CD14-positive monocyte (primary cell): Measurements from ENCODE around the gene CEP97. TPM values are rescaled to one million over a fixed set of nuclear protein-coding genes. Genes with fewer than 3 reads are reported as not detected.
A peak's percentile ranks its signal among the peaks of the same experiment; 100 is the strongest.

Experiments
- DNase-seq, 3 donors: peaks; one replicate each; pipeline ENCODE4 v3.0.0-alpha.2; 2011 to 2022
- H2AFZ ChIP-seq: 2 replicates; pipeline ENCODE4 v1.6.0; 2012; ENCODE audit warnings: mild to moderate bottlenecking, low read depth, low read length, inconsistent platforms; ENCODE audit not compliant: insufficient read depth, poor library complexity, severe bottlenecking
- H3K27ac ChIP-seq, 2 donors: 1 replicate in 1 of 2; 2 replicates in 1 of 2; pipeline ENCODE4 v1.5.1; 2012 to 2013; ENCODE audit warnings: low read length in 2 of 2, control low read depth in 1 of 2, inconsistent platforms in 1 of 2, low read depth in 1 of 2, mild to moderate bottlenecking in 1 of 2
- H3K27me3 ChIP-seq, 2 donors: one replicate each; pipeline versions ENCODE4 v1.6.0 to v1.6.1; 2011 to 2013; ENCODE audit warnings: low read length in 2 of 2; ENCODE audit not compliant: control insufficient read depth in 2 of 2, insufficient read depth in 2 of 2
- H3K36me3 ChIP-seq, 2 donors: replicated peaks in 1 of 2; 1 replicate in 1 of 2; 2 replicates in 1 of 2; pipeline versions ENCODE4 v1.5.1 to v1.6.1; 2012 to 2013; ENCODE audit warnings: low read length in 2 of 2, control low read depth in 1 of 2, inconsistent platforms in 1 of 2, mild to moderate bottlenecking in 1 of 2; ENCODE audit not compliant: insufficient read depth in 2 of 2, control insufficient read depth in 1 of 2
- H3K4me1 ChIP-seq, 2 donors: 1 replicate in 1 of 2; 2 replicates in 1 of 2; pipeline versions ENCODE4 v1.5.1 to v1.6.1; 2012 to 2013; ENCODE audit warnings: low read length in 2 of 2, control low read depth in 1 of 2, inconsistent platforms in 1 of 2, mild to moderate bottlenecking in 1 of 2, moderate library complexity in 1 of 2; ENCODE audit not compliant: insufficient read depth in 2 of 2, control insufficient read depth in 1 of 2
- H3K4me2 ChIP-seq: replicated peaks from 2 replicates; pipeline ENCODE3; 2012; ENCODE audit warnings: low read length, moderate library complexity, mild to moderate bottlenecking; ENCODE audit not compliant: poor library complexity, severe bottlenecking; ENCODE audit errors: extremely low read depth
- H3K4me3 ChIP-seq, 3 experiments: fragments of 200-600 bp in 1 of 3; sonication (generic) in 1 of 3; replicated peaks in 1 of 3; 1 replicate in 2 of 3; 2 replicates in 1 of 3; pipeline ENCODE4 v1.5.1; 2011 to 2013; ENCODE audit warnings: low read length in 3 of 3, mild to moderate bottlenecking in 3 of 3, control low read depth in 2 of 3, low read depth in 2 of 3, inconsistent platforms in 1 of 3, moderate library complexity in 1 of 3
- H3K79me2 ChIP-seq: 2 replicates; pipeline ENCODE4 v1.6.0; 2012; ENCODE audit warnings: mild to moderate bottlenecking, control low read depth, inconsistent platforms, low read length, moderate library complexity; ENCODE audit not compliant: insufficient read depth
- H3K9ac ChIP-seq: 2 replicates; pipeline ENCODE4 v1.6.0; 2017; ENCODE audit warnings: low read length, mild to moderate bottlenecking; ENCODE audit not compliant: insufficient read depth, poor library complexity, severe bottlenecking
- H3K9me3 ChIP-seq, 2 donors: replicated peaks in 1 of 2; 1 replicate in 1 of 2; 2 replicates in 1 of 2; pipeline versions ENCODE4 v1.5.1 to v1.6.1; 2012 to 2013; ENCODE audit warnings: low read length in 2 of 2, control low read depth in 1 of 2; ENCODE audit not compliant: control insufficient read depth in 1 of 2, insufficient read depth in 1 of 2
- H4K20me1 ChIP-seq: 2 replicates; pipeline ENCODE4 v1.6.0; 2012; ENCODE audit warnings: mild to moderate bottlenecking, low read length, control low read depth, moderate library complexity; ENCODE audit not compliant: insufficient read depth
- H3K27ac Mint-ChIP-seq, 7 donors: one replicate each; pipeline ENCODE4 v1.8.0; 2020; ENCODE audit warnings: mild to moderate bottlenecking in 7 of 7, mixed read lengths in 7 of 7, moderate library complexity in 6 of 7, inconsistent platforms in 2 of 7
- H3K27me3 Mint-ChIP-seq, 3 donors: one replicate each; pipeline ENCODE4 v1.8.0; 2021 to 2022; ENCODE audit warnings: low read depth in 3 of 3, mild to moderate bottlenecking in 3 of 3, mixed read lengths in 3 of 3, moderate library complexity in 3 of 3, inconsistent platforms in 1 of 3
- H3K36me3 Mint-ChIP-seq, 2 donors: one replicate each; pipeline ENCODE4 v1.8.0; 2020; ENCODE audit warnings: mixed read lengths in 2 of 2, inconsistent platforms in 1 of 2, mild to moderate bottlenecking in 1 of 2
- H3K4me1 Mint-ChIP-seq: one replicate; pipeline ENCODE4 v1.8.0; 2020; ENCODE audit warnings: mild to moderate bottlenecking, mixed read lengths
- H3K4me3 Mint-ChIP-seq, 2 donors: one replicate each; pipeline ENCODE4 v1.8.0; 2020; ENCODE audit warnings: mild to moderate bottlenecking in 2 of 2, mixed read lengths in 2 of 2, moderate library complexity in 1 of 2
- H3K9me3 Mint-ChIP-seq, 7 donors: one replicate each; pipeline ENCODE4 v1.8.0; 2020 to 2022; ENCODE audit warnings: mixed read lengths in 7 of 7, mild to moderate bottlenecking in 6 of 7, moderate library complexity in 6 of 7, inconsistent platforms in 2 of 7
- WGBS: methylation state at CpG from one replicate; pipeline ENCODE4 v1.1.5; 2013; ENCODE audit warnings: missing lambda C conversion rate; ENCODE audit not compliant: insufficient coverage; 5-methylcytosine and 5-hydroxymethylcytosine counted together
- intact Hi-C, 2 donors: fragments of 100-400 bp; cut with micrococcal nuclease; formaldehyde crosslinking; loops; one replicate each; pipeline versions ENCODE4 v1.15.0 to v1.15.1; 2023
- polyA plus RNA-seq, 3 donors: library from polyadenylated mRNA; depleted of rRNA in 1 of 3; unstranded in 2 of 3; stranded (reverse) in 1 of 3; fragments of 300-500 nt in 2 of 3; fragments of >200 nt in 1 of 3; fragmentation: Illumina TruSeq in 2 of 3; gene quantifications; 1 replicate in 2 of 3; 2 replicates in 1 of 3; pipeline ENCODE4 v1.2.3, GENCODE V29; 2012 to 2021
- TF ChIP-seq, protein P1 (sequence below): fragments of 200-600 bp; IDR thresholded peaks from one replicate; pipeline ENCODE4 v1.8.0; 2022; ENCODE audit warnings: antibody characterized with exemption, mild to moderate bottlenecking

CEP97 gene
- polyA plus RNA-seq, 3 donors = 0.79 to 1.7 (median 1.5) TPM

DNA sequence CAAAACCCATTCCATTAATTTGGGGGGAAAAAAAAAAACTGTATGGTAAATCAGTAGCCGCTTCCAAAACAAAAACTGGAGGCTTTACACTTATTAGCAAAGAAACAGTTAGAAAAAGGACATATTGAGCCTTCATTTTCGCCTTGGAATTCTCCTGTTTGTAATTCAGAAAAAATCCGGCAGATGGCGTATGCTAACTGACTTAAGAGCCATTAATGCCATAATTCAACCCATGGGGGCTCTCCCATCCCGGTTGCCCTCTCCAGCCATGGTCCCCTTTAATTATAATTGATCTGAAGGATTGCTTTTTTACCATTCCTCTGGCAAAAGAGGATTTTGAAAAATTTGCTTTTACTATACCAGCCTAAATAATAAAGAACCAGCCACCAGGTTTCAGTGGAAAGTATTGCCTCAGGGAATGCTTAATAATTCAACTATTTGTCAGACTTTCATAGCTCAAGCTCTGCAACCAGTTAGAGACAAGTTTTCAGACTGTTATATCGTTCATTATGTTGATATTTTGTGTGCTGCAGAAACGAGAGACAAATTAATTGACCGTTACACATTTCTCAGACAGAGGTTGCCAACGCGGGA, 28.5 kb upstream of the CEP97 start:
- no peak overlapping the region for H2AFZ ChIP-seq
- H3K9me3 ChIP-seq = no peaks in the 10 kb centered on the region
- H3K4me2 ChIP-seq = no peak overlapping the region
- no peaks in the 10 kb centered on the region for H3K27me3 ChIP-seq
- H4K20me1 ChIP-seq = no peaks in the 10 kb centered on the region
- DNase-seq = peak; percentile 30 to 73 (median 56)
- H3K27me3 Mint-ChIP-seq = peaks cover 0 to 1% (median 0%) of the 10 kb centered on the region in 3 donors
- H3K9ac ChIP-seq = no peak overlapping the region
- no peaks in the 10 kb centered on the region for H3K79me2 ChIP-seq
- H3K9me3 Mint-ChIP-seq = no peaks in the 10 kb centered on the region
- no peak overlapping the region for H3K4me3 ChIP-seq
- no peaks in the 10 kb centered on the region for H3K36me3 ChIP-seq
- H3K27ac Mint-ChIP-seq = no peak overlapping the region
- H3K4me1 Mint-ChIP-seq = peaks cover 5% of the 10 kb centered on the region
- intact Hi-C loops = no loop called here
- no peak overlapping the region for H3K27ac ChIP-seq
- WGBS = 7% methylated on average over 2 of the region's 10 CpGs
- H3K4me1 ChIP-seq = peaks cover 3% of the 10 kb centered on the region in 2 donors
- no peaks in the 10 kb centered on the region for H3K36me3 Mint-ChIP-seq
- TF ChIP-seq, protein P1, sequence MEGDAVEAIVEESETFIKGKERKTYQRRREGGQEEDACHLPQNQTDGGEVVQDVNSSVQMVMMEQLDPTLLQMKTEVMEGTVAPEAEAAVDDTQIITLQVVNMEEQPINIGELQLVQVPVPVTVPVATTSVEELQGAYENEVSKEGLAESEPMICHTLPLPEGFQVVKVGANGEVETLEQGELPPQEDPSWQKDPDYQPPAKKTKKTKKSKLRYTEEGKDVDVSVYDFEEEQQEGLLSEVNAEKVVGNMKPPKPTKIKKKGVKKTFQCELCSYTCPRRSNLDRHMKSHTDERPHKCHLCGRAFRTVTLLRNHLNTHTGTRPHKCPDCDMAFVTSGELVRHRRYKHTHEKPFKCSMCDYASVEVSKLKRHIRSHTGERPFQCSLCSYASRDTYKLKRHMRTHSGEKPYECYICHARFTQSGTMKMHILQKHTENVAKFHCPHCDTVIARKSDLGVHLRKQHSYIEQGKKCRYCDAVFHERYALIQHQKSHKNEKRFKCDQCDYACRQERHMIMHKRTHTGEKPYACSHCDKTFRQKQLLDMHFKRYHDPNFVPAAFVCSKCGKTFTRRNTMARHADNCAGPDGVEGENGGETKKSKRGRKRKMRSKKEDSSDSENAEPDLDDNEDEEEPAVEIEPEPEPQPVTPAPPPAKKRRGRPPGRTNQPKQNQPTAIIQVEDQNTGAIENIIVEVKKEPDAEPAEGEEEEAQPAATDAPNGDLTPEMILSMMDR = peak; percentile 87
- H3K4me3 Mint-ChIP-seq = no peak overlapping the region

DNA sequence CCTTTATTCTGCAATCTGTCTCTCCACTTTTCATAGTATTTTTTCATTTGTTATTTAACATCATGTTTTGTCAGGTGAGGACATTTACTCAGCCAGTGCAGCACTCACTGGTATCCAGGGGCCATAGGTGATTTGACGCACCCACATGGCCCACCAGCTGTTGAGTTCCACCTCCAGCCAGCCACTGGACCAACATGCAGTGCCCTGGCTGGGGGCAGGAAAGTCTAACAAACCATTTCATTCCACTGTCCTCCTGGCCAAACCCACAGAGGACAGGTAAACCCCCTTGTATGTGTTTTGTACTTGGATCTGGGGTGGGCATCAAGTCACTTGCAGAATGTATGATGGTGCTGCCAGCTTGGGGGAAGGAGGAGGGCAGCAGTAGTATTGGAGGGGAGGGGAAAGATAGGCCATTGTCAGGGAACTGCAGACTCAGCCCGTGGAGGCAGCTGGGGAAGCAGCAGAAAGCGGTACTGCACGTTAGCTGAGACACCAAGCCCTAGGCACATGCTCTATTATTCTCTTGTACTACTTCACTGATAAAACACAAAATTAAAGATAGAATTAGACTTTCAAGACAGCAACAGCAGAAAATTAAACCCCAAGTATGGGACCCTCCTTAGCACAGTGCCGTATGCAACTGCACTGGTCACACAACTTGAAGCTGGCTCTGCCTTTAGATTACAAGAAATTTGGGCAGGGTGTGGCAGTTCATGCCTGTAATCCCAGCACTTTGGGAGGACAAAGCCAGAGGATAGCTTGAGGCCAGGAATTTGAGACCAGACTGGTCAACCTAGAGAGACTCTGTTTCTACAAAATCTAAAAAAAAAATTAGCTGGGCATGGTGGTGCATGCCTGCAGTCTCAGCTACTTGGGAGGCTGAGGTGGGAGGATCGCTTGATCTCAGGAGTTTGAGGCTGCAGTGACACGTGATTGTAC, 22.4 kb upstream of the CEP97 start:
- Histone ChIP-seq H2AFZ (no peak overlapping the region), H3K9me3 (no peaks in the 10 kb centered on the region), H3K4me1 (no peaks in the 10 kb centered on the region), H3K79me2 (no peaks in the 10 kb centered on the region), H3K4me2 (no peak overlapping the region), H3K27ac (no peak overlapping the region), H4K20me1 (no peaks in the 10 kb centered on the region), H3K36me3 (no peaks in the 10 kb centered on the region), H3K4me3 (no peak overlapping the region), H3K9ac (peak overlapping the region; percentile 17), H3K27me3 (no peaks in the 10 kb centered on the region)
- DNase-seq = no peak
- H3K27me3 Mint-ChIP-seq = peaks cover 0 to 6% (median 0%) of the 10 kb centered on the region in 3 donors
- H3K36me3 Mint-ChIP-seq = no peaks in the 10 kb centered on the region
- TF ChIP-seq, protein P1 = no peak
- peak overlapping the region in 1 of 7 donors; percentile 70 for H3K27ac Mint-ChIP-seq
- no peaks in the 10 kb centered on the region for H3K4me1 Mint-ChIP-seq
- 84% methylated on average over 6 of the region's 7 CpGs for WGBS
- H3K4me3 Mint-ChIP-seq = no peak overlapping the region
- no peaks in the 10 kb centered on the region for H3K9me3 Mint-ChIP-seq
- intact Hi-C loops = no loop called here
